SH-SY5Y (cell line): ENCODE data around the gene ITLN1.

Experiments used
- GATA2 ChIP-seq: IDR thresholded peaks from 2 replicates; pipeline ENCODE4 v1.6.1; 2011; ENCODE audit warnings: mild to moderate bottlenecking, low read depth, low read length
- GATA3 ChIP-seq: IDR thresholded peaks from 2 replicates; pipeline ENCODE4 v1.6.1; 2011; ENCODE audit warnings: low read depth, mild to moderate bottlenecking, low read length, moderate library complexity

- TF ChIP-seq GATA2 (no peak), GATA3 (no peak)
These were observed 10.0 kb downstream of the ITLN1 start for GRCh38 chr1:160874935-160875334.
